Thyroid gland (tissue), 4 donors: ENCODE measurements around the gene COPE.

ENCODE experiments used
- POLR2A ChIP-seq, 2 donors: fragments of 450-650 bp; IDR thresholded peaks; one replicate each; pipeline ENCODE4 v1.6.1; 2017; ENCODE audit warnings: antibody characterized with exemption in 2 of 2, mild to moderate bottlenecking in 2 of 2, moderate library complexity in 1 of 2
- TF ChIP-seq, protein P1 (sequence below), 6 experiments: fragments of 200-600 bp in 3 of 6; fragments of 450-650 bp in 3 of 6; sonication (generic) in 3 of 6; IDR thresholded peaks; one replicate each; pipeline ENCODE4 v1.5.1; 2016 to 2019; ENCODE audit warnings: antibody characterized with exemption in 6 of 6, mild to moderate bottlenecking in 2 of 6, inconsistent platforms in 1 of 6, moderate library complexity in 1 of 6

GRCh38 chr19:18862976-18863842 lies 56.0 kb downstream of the COPE start:
- TF ChIP-seq, protein P1, sequence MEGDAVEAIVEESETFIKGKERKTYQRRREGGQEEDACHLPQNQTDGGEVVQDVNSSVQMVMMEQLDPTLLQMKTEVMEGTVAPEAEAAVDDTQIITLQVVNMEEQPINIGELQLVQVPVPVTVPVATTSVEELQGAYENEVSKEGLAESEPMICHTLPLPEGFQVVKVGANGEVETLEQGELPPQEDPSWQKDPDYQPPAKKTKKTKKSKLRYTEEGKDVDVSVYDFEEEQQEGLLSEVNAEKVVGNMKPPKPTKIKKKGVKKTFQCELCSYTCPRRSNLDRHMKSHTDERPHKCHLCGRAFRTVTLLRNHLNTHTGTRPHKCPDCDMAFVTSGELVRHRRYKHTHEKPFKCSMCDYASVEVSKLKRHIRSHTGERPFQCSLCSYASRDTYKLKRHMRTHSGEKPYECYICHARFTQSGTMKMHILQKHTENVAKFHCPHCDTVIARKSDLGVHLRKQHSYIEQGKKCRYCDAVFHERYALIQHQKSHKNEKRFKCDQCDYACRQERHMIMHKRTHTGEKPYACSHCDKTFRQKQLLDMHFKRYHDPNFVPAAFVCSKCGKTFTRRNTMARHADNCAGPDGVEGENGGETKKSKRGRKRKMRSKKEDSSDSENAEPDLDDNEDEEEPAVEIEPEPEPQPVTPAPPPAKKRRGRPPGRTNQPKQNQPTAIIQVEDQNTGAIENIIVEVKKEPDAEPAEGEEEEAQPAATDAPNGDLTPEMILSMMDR (IDR thresholded peaks at IDR 0.05): no peak
- TF ChIP-seq POLR2A (IDR thresholded peaks at IDR 0.05): no peak
